HepG2 (cell line): Measurements from ENCODE around the gene SNX2. TPM values are rescaled to one million over a fixed set of nuclear protein-coding genes. Genes with fewer than 3 reads are reported as not detected.

Experiments
- ERF ChIP-seq: IDR thresholded peaks from 2 replicates; pipeline ENCODE4 v1.6.1; 2018; ENCODE audit warnings: missing biosample characterization, missing genetic modification reagents
- GATAD2A ChIP-seq: IDR thresholded peaks from 2 replicates; pipeline ENCODE4 v1.6.1; 2016
- GPN1 ChIP-seq: sonication (generic); formaldehyde crosslinking; IDR thresholded peaks from 2 replicates; pipeline ENCODE4 v1.5.1; 2020; ENCODE audit warnings: missing genetic modification reagents, borderline replicate concordance
- HDAC2 ChIP-seq: sonication (generic); formaldehyde crosslinking; IDR thresholded peaks from 2 replicates; pipeline ENCODE4 v1.4.0; 2020; ENCODE audit warnings: missing genetic modification reagents
- JARID2 ChIP-seq: sonication (generic); formaldehyde crosslinking; IDR thresholded peaks from 2 replicates; pipeline ENCODE4 v1.8.1; 2023; ENCODE audit warnings: missing genetic modification reagents, inconsistent platforms; ENCODE audit not compliant: insufficient replicate concordance
- POLR2AphosphoS5 ChIP-seq: IDR thresholded peaks from 2 replicates; pipeline ENCODE4 v1.6.1; 2012; ENCODE audit warnings: low read depth, low read length
- SP140L ChIP-seq: sonication (generic); formaldehyde crosslinking; IDR thresholded peaks from 2 replicates; pipeline ENCODE4 v1.4.0; 2020; ENCODE audit warnings: missing genetic modification reagents, borderline replicate concordance
- XBP1 ChIP-seq: sonication (generic); formaldehyde crosslinking; IDR thresholded peaks from 2 replicates; pipeline ENCODE4 v1.5.0; 2020; ENCODE audit warnings: missing genetic modification reagents
- ZNF224 ChIP-seq: sonication (generic); formaldehyde crosslinking; IDR thresholded peaks from 2 replicates; pipeline ENCODE4 v1.5.0; 2020; ENCODE audit warnings: mild to moderate bottlenecking, missing genetic modification reagents
- ZNF354B ChIP-seq: sonication (generic); formaldehyde crosslinking; IDR thresholded peaks from 2 replicates; pipeline ENCODE4 v1.8.0; 2022; ENCODE audit warnings: mild to moderate bottlenecking, missing genetic modification reagents
- ZNF644 ChIP-seq: IDR thresholded peaks from 2 replicates; pipeline ENCODE4 v1.6.1; 2016; ENCODE audit warnings: low read depth
- ZNF761 ChIP-seq: sonication (generic); formaldehyde crosslinking; conservative IDR thresholded peaks from 2 replicates; pipeline ENCODE4 v1.4.0; 2020; ENCODE audit warnings: mild to moderate bottlenecking, missing genetic modification reagents
- ZNF790 ChIP-seq: sonication (generic); formaldehyde crosslinking; IDR thresholded peaks from 2 replicates; pipeline ENCODE4 v1.8.0; 2022; ENCODE audit warnings: missing genetic modification reagents, mild to moderate bottlenecking, borderline replicate concordance
- polyA plus RNA-seq, 8 experiments: library from polyadenylated mRNA; depleted of rRNA in 3 of 8; stranded (reverse) in 7 of 8; unstranded in 1 of 8; fragments of >200 nt; fragmentation: Illumina TruSeq in 4 of 8; extraction: Trizol in 4 of 8; gene quantifications; 2 replicates each; pipeline versions ENCODE4 v1.2.1 to v1.2.3, GENCODE V29; 2011 to 2016; ENCODE audit warnings: low read depth in 4 of 8, missing spikeins in 1 of 8, mixed read lengths in 1 of 8; ENCODE audit not compliant: insufficient read depth in 1 of 8
- total RNA-seq, 5 experiments: library from RNA; depleted of rRNA; stranded (reverse); fragments of >200 nt; fragmentation: Illumina TruSeq; extraction: Trizol; gene quantifications; 2 replicates each; pipeline ENCODE4 v1.2.3, GENCODE V29; 2016; ENCODE audit warnings: low read depth in 1 of 5
- TF ChIP-seq, protein P1 (sequence below), 2 experiments: fragments of 450-650 bp in 1 of 2; sonication (generic) in 1 of 2; formaldehyde crosslinking in 1 of 2; IDR thresholded peaks; 2 replicates each; pipeline versions ENCODE4 v1.6.1 to v1.8.0; 2016 to 2022; ENCODE audit warnings: antibody characterized with exemption in 1 of 2, mild to moderate bottlenecking in 1 of 2, missing genetic modification reagents in 1 of 2
- TF ChIP-seq, protein P2 (sequence below): sonication (generic); formaldehyde crosslinking; IDR thresholded peaks from 2 replicates; pipeline ENCODE4 v1.5.0; 2020; ENCODE audit warnings: missing genetic modification reagents
- TF ChIP-seq, protein P3 (sequence below): sonication (generic); formaldehyde crosslinking; IDR thresholded peaks from 2 replicates; pipeline ENCODE4 v1.8.1; 2023; ENCODE audit warnings: mild to moderate bottlenecking, missing genetic modification reagents, borderline replicate concordance
- TF ChIP-seq, protein P4 (sequence below): IDR thresholded peaks from 2 replicates; pipeline ENCODE4 v1.6.1; 2016; ENCODE audit warnings: missing compliant biosample characterization, missing genetic modification reagents, borderline replicate concordance
- TF ChIP-seq, protein P5 (sequence below): sonication (generic); formaldehyde crosslinking; IDR thresholded peaks from 2 replicates; pipeline ENCODE4 v1.4.0; 2020; ENCODE audit warnings: mild to moderate bottlenecking, missing genetic modification reagents

SNX2 gene
- total and polyA plus RNA-seq, 2 of the 13 experiments (the other 11 are each of a cell fraction or from before 2014, with no cell fraction given), result 26.4 to 78.8 TPM

DNA sequence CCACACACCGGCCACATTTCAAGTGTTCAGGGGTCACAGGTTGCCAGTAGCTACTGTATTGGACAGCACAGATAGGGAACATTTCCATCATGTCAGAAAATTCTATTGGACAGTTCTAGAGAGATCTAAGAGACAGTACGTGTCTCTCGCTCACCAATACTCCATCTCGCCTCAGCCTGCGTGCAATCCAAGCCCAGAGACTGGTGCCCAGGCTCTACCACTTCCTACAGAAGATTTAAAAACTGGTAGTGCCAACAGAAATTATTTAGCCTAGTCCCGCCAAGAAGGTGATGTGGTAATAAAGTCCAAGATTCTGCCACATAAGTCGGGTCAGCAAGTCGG, 390 bp upstream of the SNX2 start (continued):
- TF ChIP-seq ZNF761 (no peak), SP140L (CRISPR knock-in tag) (0 out of 2 replicates have a peak, but pooled peaks have one; percentile 30), HDAC2 (CRISPR knock-in tag) (0 out of 2 replicates have a peak, but pooled peaks have one; percentile 20), ZNF644 (0 out of 2 replicates have a peak, but pooled peaks have one; percentile 6), GATAD2A (CRISPR knock-in tag) (0 out of 2 replicates have a peak, but pooled peaks have one; percentile 13), GPN1 (CRISPR knock-in tag) (no peak), POLR2AphosphoS5 (peak; percentile 56), XBP1 (no peak), ZNF224 (CRISPR knock-in tag) (0 out of 2 replicates have a peak, but pooled peaks have one; percentile 48), JARID2 (CRISPR knock-in tag) (no peak), ERF (CRISPR knock-in tag) (no peak), ZNF790 (CRISPR knock-in tag) (no peak), ZNF354B (CRISPR knock-in tag) (0 out of 2 replicates have a peak, but pooled peaks have one; percentile 26)
- TF ChIP-seq, protein P1, sequence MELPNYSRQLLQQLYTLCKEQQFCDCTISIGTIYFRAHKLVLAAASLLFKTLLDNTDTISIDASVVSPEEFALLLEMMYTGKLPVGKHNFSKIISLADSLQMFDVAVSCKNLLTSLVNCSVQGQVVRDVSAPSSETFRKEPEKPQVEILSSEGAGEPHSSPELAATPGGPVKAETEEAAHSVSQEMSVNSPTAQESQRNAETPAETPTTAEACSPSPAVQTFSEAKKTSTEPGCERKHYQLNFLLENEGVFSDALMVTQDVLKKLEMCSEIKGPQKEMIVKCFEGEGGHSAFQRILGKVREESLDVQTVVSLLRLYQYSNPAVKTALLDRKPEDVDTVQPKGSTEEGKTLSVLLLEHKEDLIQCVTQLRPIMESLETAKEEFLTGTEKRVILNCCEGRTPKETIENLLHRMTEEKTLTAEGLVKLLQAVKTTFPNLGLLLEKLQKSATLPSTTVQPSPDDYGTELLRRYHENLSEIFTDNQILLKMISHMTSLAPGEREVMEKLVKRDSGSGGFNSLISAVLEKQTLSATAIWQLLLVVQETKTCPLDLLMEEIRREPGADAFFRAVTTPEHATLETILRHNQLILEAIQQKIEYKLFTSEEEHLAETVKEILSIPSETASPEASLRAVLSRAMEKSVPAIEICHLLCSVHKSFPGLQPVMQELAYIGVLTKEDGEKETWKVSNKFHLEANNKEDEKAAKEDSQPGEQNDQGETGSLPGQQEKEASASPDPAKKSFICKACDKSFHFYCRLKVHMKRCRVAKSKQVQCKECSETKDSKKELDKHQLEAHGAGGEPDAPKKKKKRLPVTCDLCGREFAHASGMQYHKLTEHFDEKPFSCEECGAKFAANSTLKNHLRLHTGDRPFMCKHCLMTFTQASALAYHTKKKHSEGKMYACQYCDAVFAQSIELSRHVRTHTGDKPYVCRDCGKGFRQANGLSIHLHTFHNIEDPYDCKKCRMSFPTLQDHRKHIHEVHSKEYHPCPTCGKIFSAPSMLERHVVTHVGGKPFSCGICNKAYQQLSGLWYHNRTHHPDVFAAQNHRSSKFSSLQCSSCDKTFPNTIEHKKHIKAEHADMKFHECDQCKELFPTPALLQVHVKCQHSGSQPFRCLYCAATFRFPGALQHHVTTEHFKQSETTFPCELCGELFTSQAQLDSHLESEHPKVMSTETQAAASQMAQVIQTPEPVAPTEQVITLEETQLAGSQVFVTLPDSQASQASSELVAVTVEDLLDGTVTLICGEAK (IDR thresholded peaks at IDR 0.05), result no peak
- TF ChIP-seq, protein P1 (CRISPR knock-in tag; IDR thresholded peaks at IDR 0.05), result 0 out of 2 replicates have a peak, but pooled peaks have one; percentile 45
- TF ChIP-seq, protein P2, sequence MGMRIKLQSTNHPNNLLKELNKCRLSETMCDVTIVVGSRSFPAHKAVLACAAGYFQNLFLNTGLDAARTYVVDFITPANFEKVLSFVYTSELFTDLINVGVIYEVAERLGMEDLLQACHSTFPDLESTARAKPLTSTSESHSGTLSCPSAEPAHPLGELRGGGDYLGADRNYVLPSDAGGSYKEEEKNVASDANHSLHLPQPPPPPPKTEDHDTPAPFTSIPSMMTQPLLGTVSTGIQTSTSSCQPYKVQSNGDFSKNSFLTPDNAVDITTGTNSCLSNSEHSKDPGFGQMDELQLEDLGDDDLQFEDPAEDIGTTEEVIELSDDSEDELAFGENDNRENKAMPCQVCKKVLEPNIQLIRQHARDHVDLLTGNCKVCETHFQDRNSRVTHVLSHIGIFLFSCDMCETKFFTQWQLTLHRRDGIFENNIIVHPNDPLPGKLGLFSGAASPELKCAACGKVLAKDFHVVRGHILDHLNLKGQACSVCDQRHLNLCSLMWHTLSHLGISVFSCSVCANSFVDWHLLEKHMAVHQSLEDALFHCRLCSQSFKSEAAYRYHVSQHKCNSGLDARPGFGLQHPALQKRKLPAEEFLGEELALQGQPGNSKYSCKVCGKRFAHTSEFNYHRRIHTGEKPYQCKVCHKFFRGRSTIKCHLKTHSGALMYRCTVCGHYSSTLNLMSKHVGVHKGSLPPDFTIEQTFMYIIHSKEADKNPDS (CRISPR knock-in tag), result no peak
- TF ChIP-seq, protein P3, sequence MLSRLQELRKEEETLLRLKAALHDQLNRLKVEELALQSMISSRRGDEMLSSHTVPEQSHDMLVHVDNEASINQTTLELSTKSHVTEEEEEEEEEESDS, result no peak
- TF ChIP-seq, protein P4, sequence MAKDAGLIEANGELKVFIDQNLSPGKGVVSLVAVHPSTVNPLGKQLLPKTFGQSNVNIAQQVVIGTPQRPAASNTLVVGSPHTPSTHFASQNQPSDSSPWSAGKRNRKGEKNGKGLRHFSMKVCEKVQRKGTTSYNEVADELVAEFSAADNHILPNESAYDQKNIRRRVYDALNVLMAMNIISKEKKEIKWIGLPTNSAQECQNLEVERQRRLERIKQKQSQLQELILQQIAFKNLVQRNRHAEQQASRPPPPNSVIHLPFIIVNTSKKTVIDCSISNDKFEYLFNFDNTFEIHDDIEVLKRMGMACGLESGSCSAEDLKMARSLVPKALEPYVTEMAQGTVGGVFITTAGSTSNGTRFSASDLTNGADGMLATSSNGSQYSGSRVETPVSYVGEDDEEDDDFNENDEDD (CRISPR knock-in tag), result no peak
- TF ChIP-seq, protein P5, sequence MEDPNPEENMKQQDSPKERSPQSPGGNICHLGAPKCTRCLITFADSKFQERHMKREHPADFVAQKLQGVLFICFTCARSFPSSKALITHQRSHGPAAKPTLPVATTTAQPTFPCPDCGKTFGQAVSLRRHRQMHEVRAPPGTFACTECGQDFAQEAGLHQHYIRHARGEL (CRISPR knock-in tag), result no peak
